Neural crest cell (in vitro differentiated cells): ENCODE results near the gene UNC5B. TPM values are rescaled to one million over a fixed set of nuclear protein-coding genes. Genes with fewer than 3 reads are reported as not detected.
A peak's percentile ranks its signal among the peaks of the same experiment; 100 is the strongest.

Experiments
- DNase-seq: peaks from one replicate; pipeline ENCODE4 v3.0.0; 2021; ENCODE audit warnings: low read depth, mixed read lengths, low spot score
- H3K27ac Mint-ChIP-seq: one replicate; pipeline ENCODE4 v1.8.0; 2021; ENCODE audit warnings: mild to moderate bottlenecking, mixed read lengths; ENCODE audit not compliant: unreplicated experiment
- H3K27me3 Mint-ChIP-seq: 2 replicates; pipeline ENCODE4 v1.8.0; 2021; ENCODE audit warnings: low read depth, mild to moderate bottlenecking, mixed read lengths
- H3K36me3 Mint-ChIP-seq: 2 replicates; pipeline ENCODE4 v1.8.0; 2021; ENCODE audit warnings: low read depth, mild to moderate bottlenecking, mixed read lengths
- H3K4me1 Mint-ChIP-seq: 2 replicates; pipeline ENCODE4 v1.8.0; 2021; ENCODE audit warnings: mixed read lengths
- H3K4me3 Mint-ChIP-seq: one replicate; pipeline ENCODE4 v1.8.0; 2021; ENCODE audit warnings: mild to moderate bottlenecking, mixed read lengths
- H3K9me3 Mint-ChIP-seq: 2 replicates; pipeline ENCODE4 v1.8.0; 2021; ENCODE audit warnings: mixed read lengths
- CTCF ChIP-seq: fragments of 200-600 bp; sonication (generic); conservative IDR thresholded peaks from 2 replicates; pipeline ENCODE4 v1.5.0; 2021; ENCODE audit warnings: antibody characterized with exemption, mild to moderate bottlenecking
- total RNA-seq: library from RNA; stranded (reverse); gene quantifications from 2 replicates; pipeline ENCODE4 v1.2.1, GENCODE V29; 2021

UNC5B gene
- total RNA-seq, 1 donor from 2014 or later: 1.3 TPM

DNA sequence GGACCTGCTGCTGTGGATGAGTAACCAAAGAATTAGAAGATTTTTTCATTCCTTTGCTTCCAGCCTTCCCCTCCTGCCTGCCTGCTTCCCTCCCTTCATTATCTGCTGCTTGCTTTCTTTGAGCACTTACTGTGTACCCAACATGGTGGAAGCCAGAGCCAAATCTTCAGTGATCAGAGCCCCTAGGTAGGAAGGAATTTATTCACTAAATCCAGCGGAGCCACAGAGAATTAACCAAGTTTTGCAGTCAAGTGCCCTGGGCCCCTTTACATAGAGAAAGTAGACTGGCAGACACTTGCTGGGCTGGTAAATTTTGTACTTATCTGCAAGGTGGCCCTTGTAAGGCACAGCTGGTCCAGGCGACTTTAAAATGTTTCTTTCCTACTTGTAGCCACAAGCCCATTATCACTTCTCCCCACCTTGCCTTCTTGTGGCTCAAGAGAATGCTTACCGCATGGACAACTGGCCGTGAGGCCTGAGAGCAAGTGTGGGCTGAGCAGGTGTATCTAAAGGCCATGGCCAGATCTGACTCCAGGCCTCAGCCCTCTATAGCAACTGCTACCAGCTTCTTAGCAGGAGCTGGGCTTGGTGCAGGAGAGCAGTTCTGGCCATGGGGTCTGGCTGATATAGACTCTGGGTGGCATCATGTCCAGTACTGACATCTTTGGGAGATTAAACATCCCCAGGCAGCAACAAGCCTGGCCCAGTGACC, 11.1 kb downstream of the UNC5B start:
- no peak for TF ChIP-seq CTCF
- H3K36me3 Mint-ChIP-seq: no peaks in the 10 kb centered on the region
- no peaks in the 10 kb centered on the region for H3K9me3 Mint-ChIP-seq
- no peak for DNase-seq
- H3K27ac Mint-ChIP-seq: no peak overlapping the region
- peak overlapping the region; percentile 22 for H3K4me3 Mint-ChIP-seq
- H3K27me3 Mint-ChIP-seq: peaks cover 20% of the 10 kb centered on the region
- peaks cover 4% of the 10 kb centered on the region for H3K4me1 Mint-ChIP-seq

DNA sequence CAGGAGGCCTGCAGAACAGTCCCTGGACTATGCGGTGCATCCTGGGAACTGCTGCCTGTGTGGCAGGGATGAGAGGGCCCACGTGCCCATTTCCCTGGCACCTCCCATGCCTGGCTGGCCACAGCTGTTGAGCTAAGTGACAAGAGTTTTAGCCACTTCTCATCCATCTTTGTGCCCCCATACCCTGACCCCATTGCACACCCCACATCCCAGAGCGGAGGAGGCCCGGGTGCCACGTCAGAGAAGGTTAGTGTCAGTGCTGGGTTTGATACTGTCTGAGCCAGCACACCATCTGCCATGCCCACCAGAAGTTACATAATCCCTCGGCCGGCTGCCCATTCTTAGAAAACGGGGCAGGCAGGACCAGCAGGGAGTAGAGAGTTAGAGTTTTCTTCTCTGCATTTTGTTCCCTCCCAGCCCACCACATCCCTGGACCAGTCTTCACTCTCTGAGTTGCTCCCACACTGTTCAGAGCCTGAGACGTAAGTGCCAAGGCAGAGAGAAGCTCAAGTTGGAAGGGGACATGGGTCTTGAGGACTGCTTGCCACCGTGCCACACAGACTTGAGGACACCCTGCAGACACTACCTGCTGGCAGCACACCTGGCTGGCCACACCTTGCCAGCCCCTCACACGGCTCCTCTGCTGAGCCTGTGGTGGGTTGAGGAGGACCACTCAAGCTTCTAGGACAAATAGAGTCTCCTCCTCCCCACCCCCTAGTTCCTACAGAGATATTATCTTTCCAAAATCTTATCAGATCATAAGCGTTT, 13.1 kb downstream of the UNC5B start:
- no peak for DNase-seq
- no peaks in the 10 kb centered on the region for H3K36me3 Mint-ChIP-seq
- peaks cover 5% of the 10 kb centered on the region for H3K27me3 Mint-ChIP-seq
- no peak for TF ChIP-seq CTCF
- H3K4me3 Mint-ChIP-seq: no peak overlapping the region
- peaks cover 4% of the 10 kb centered on the region for H3K4me1 Mint-ChIP-seq
- no peak overlapping the region for H3K27ac Mint-ChIP-seq
- no peaks in the 10 kb centered on the region for H3K9me3 Mint-ChIP-seq

GRCh38 chr10:71228875-71229675, 16.7 kb downstream of the UNC5B start:
- H3K27me3 Mint-ChIP-seq: no peaks in the 10 kb centered on the region
- no peak for TF ChIP-seq CTCF
- no peak overlapping the region for H3K27ac Mint-ChIP-seq
- no peak overlapping the region for H3K4me3 Mint-ChIP-seq
- H3K9me3 Mint-ChIP-seq: no peaks in the 10 kb centered on the region
- peaks cover 4% of the 10 kb centered on the region for H3K4me1 Mint-ChIP-seq
- no peaks in the 10 kb centered on the region for H3K36me3 Mint-ChIP-seq
- no peak for DNase-seq

DNA sequence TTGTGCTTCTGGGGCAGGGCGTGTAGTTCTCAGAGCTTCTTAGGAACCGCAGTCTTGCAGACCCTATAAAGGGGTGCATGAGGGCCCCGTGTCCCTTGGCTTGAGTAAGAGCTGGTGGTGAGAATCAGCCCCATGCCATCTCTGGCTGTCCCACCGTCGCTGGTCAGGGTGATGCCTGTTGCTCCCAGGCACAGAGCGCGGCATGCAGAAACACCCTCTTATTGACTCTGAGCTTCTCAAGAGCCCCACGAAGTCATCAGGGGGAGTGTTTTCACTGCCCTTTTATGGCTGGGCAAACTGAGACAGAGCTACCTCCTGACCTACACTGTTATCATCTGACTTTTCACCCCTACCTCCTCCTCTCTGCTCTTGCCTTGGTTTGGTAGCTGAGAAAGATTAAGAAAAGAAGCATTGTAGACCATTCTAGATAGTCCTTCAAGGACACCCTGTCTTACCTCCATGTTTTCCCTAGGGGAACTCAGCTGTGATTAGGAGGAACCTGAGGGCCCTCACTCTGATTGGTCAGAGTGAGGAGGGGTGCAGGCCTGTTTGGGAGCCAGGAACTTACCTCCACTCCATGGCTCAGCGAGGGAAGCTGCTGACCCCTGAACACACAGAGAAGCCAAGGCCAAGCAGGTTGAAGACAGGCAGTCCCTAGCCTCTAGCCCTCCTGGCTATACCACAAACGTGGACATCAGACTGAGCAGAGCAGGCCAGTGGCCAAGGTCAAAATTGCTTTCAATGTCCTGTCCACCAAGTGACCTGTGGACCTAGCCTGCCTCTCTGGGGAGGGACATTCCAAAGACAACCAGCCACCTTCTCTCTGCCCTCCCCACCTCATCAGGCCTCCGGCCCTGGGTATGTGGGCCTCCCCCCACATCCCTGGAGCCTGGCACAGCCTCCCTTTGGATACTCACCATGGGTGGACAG, 17.6 kb downstream of the UNC5B start:
- H3K27me3 Mint-ChIP-seq: no peaks in the 10 kb centered on the region
- DNase-seq: no peak
- no peak for TF ChIP-seq CTCF
- H3K27ac Mint-ChIP-seq: no peak overlapping the region
- H3K4me3 Mint-ChIP-seq: no peak overlapping the region
- peaks cover 8% of the 10 kb centered on the region for H3K4me1 Mint-ChIP-seq
- H3K9me3 Mint-ChIP-seq: no peaks in the 10 kb centered on the region
- H3K36me3 Mint-ChIP-seq: no peaks in the 10 kb centered on the region

- TF ChIP-seq CTCF: no peak
- Mint-ChIP-seq H3K36me3 (no peaks in the 10 kb centered on the region), H3K27ac (no peak overlapping the region), H3K4me3 (no peak overlapping the region), H3K9me3 (no peaks in the 10 kb centered on the region), H3K27me3 (no peaks in the 10 kb centered on the region), H3K4me1 (peaks cover 11% of the 10 kb centered on the region)
- DNase-seq: no peak
Measured at GRCh38 chr10:71230656-71231025, 18.3 kb downstream of the UNC5B start.
